ENCODE data around the gene RNU5D-1.
"Not testable (repeated sequence)": the region's sequence is repeated elsewhere in the genome, so short reads cannot be mapped to it uniquely, and the experiment has no call there.

RNU5D-1 gene

DNA sequence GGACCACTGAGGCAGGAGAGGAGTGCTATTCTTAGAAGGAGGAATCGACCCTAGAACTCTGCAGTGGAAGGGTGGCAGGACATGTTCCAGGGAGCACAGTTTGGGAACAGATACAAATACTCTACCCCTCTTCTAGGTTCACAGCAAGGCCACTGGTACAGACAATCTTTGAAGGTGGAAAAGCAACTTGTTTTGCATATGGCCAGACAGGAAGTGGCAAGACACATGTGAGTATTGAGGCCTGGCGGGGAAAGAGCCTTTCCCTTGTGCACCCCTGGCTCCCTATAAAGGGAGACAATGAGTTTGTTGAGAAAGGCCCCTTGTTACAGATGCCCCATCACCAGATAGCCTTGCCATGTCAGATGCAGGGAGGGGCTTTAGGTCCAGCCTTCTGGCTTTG lies 26.4 kb upstream of the RNU5D-1 start:
- DNase-seq (ENCODE audit: extremely low read depth, insufficient read length), result no peak
- no peaks in the 10 kb centered on the region for H3K27me3 ChIP-seq (replicated peaks; ENCODE audit: control insufficient read depth, insufficient read depth, low read length)
- no peak overlapping the region for H3K4me3 ChIP-seq (replicated peaks; ENCODE audit: low read depth, low read length)
- TF ChIP-seq, protein P1, sequence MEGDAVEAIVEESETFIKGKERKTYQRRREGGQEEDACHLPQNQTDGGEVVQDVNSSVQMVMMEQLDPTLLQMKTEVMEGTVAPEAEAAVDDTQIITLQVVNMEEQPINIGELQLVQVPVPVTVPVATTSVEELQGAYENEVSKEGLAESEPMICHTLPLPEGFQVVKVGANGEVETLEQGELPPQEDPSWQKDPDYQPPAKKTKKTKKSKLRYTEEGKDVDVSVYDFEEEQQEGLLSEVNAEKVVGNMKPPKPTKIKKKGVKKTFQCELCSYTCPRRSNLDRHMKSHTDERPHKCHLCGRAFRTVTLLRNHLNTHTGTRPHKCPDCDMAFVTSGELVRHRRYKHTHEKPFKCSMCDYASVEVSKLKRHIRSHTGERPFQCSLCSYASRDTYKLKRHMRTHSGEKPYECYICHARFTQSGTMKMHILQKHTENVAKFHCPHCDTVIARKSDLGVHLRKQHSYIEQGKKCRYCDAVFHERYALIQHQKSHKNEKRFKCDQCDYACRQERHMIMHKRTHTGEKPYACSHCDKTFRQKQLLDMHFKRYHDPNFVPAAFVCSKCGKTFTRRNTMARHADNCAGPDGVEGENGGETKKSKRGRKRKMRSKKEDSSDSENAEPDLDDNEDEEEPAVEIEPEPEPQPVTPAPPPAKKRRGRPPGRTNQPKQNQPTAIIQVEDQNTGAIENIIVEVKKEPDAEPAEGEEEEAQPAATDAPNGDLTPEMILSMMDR (IDR thresholded peaks at IDR 0.05; ENCODE audit: insufficient read depth, low read length, poor library complexity, severe bottlenecking), result no peak
- H3K36me3 ChIP-seq (ENCODE audit: control insufficient read depth, insufficient read depth, low read length), result peaks cover 51% of the 10 kb centered on the region

DNA sequence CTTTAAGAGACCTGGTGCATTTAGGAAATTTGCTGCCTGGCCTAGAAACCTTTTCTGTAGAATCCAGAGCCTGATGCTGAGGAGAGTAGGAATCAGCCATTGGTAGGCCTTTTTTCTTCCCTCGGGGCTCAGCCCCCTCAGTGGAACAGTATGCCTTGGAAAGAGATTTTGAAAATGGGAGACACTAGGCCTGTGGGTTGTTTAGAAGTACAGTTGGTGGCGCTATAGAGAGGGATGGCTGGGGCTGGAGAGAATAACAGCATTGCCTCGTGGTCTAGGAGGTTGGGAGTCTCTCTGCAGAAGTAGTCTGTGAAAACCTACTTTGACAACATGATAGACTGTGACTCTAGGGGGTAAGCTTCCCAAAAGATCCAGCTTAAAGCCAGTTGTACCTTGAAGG lies 16.9 kb upstream of the RNU5D-1 start:
- Histone ChIP-seq H3K4me3 (replicated peaks; ENCODE audit: low read depth, low read length) (no peak overlapping the region), H3K36me3 (ENCODE audit: control insufficient read depth, insufficient read depth, low read length) (peaks cover 20% of the 10 kb centered on the region), H3K27me3 (replicated peaks; ENCODE audit: control insufficient read depth, insufficient read depth, low read length) (no peaks in the 10 kb centered on the region)
- no peak for DNase-seq (ENCODE audit: extremely low read depth, insufficient read length)
- TF ChIP-seq, protein P1 (IDR thresholded peaks at IDR 0.05; ENCODE audit: insufficient read depth, low read length, poor library complexity, severe bottlenecking), result no peak

DNA sequence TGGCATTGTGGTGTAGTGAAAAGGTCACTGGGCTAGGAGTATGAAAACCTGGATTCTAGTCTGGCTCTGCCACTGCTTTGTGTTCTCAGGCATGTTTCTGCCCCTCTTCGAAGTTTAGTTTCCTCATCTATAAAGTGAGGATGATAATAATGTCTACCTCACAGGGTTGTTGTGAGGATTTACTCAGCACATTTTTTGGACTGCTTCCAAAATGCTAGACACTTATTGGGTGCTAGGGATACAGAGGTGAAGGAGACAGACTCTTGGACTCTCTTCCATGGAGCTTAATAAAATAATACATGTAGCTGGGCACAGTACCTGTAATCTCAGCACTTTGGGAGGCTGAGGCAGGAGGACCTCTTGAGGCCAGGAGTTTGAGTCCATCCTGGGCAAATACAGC lies 12.2 kb upstream of the RNU5D-1 start:
- no peak for DNase-seq (ENCODE audit: extremely low read depth, insufficient read length)
- H3K36me3 ChIP-seq (ENCODE audit: control insufficient read depth, insufficient read depth, low read length), result peaks cover 10% of the 10 kb centered on the region
- TF ChIP-seq, protein P1 (IDR thresholded peaks at IDR 0.05; ENCODE audit: insufficient read depth, low read length, poor library complexity, severe bottlenecking), result no peak
- no peaks in the 10 kb centered on the region for H3K27me3 ChIP-seq (replicated peaks; ENCODE audit: control insufficient read depth, insufficient read depth, low read length)
- H3K4me3 ChIP-seq (replicated peaks; ENCODE audit: low read depth, low read length), result no peak overlapping the region

DNA sequence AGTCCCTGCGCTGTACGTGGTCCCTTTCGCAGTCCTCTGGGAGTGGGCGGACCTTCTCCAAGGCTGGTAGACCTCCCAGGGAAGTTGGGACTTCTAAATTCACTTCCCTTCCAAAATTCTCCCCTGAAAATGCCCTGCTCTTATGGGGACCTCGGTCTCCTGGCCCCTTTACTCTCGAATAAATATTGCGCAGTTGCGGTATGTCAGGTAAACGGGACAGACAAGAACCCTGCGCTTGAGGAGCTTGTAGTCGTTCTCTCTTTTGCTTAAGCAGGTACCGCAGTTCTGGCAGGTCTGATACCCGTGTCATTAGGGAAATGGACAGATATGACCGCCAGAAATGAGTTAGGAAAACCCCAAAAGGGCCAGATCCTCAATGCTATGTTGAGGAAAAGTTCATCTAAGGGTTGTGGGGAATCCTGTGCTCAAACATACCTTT lies 9.2 kb upstream of the RNU5D-1 start:
- TF ChIP-seq, protein P1 (IDR thresholded peaks at IDR 0.05; ENCODE audit: insufficient read depth, low read length, poor library complexity, severe bottlenecking), result no peak
- Histone ChIP-seq H3K27me3 (replicated peaks; ENCODE audit: control insufficient read depth, insufficient read depth, low read length) (no peaks in the 10 kb centered on the region), H3K4me3 (replicated peaks; ENCODE audit: low read depth, low read length) (peak overlapping the region; percentile 72), H3K36me3 (ENCODE audit: control insufficient read depth, insufficient read depth, low read length) (peaks cover 6% of the 10 kb centered on the region; the same call in 1 of the 2 replicates)
- no peak for DNase-seq (ENCODE audit: extremely low read depth, insufficient read length)

DNA sequence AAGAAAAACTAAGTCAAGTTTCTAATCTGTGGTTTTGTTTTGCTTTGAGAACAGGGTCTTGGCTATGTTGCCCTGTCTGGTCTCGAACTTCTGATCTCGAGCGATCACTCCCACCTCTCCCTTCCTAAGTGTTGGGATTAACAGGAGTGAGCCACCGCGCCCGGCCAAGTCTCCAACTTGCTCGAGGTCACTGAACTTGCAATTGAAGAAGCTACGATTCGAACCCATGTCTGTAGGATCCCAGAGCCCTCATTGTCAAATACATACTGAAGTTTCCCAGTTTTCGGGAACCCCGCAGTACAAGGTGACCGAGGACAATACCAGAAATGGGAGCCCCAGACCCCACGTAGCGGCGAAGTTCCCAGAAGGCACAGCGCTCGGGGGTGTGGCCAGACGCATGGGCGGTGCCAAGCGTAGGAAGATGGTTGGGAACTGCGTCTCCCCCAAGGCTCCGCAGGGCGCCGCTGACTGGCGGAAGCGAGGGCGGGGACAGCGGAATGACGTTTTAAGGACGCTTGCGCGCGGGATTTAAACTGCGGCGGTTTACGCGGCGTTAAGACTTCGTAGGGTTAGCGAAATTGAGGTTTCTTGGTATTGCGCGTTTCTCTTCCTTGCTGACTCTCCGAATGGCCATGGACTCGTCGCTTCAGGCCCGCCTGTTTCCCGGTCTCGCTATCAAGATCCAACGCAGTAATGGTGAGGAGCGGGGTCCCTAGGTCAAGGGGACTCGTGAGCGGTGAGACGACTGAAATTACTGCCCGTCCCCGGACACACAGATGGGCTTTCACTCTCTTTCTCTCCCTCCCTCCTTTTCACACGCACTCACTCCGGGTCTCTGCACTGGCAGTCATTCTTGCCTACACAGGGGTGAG lies 8.6 kb upstream of the RNU5D-1 start, which contains the start of gene KIF2C:
Gene KIF2C (plus strand): TSS at position 531 of the 872 bp plus-strand sequence. CDS start 96 bp downstream, at position 627.
- Histone ChIP-seq H3K4me3 (replicated peaks; ENCODE audit: low read depth, low read length) (peak within 1 kb of the TSS; percentile 72), H3K27me3 (replicated peaks; ENCODE audit: control insufficient read depth, insufficient read depth, low read length) (no peaks in the 10 kb centered on the region), H3K36me3 (ENCODE audit: control insufficient read depth, insufficient read depth, low read length) (peaks cover 6% of the 10 kb centered on the region; the same call in 1 of the 2 replicates)
- TF ChIP-seq, protein P1 (IDR thresholded peaks at IDR 0.05; ENCODE audit: insufficient read depth, low read length, poor library complexity, severe bottlenecking), result no peak
- peak; percentile 98 for DNase-seq (ENCODE audit: extremely low read depth, insufficient read length)

DNA sequence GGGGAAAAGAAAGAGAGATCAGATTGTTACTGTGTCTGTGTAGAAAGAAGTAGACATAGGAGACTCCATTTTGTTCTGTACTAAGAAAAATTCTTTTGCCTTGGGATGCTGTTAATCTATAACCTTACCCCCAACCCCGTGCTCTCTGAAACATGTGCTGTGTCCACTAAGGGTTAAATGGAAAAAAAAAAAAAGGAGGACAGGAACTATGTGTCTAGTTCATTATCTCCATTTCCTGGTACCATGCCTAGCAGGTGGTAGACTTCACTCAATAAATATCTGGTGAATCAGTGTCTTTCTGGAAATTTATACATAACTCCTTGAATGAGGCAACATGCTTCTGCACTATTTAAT lies 8.0 kb upstream of the RNU5D-1 start:
- H3K27me3 ChIP-seq (replicated peaks; ENCODE audit: control insufficient read depth, insufficient read depth, low read length); DNase-seq (ENCODE audit: extremely low read depth, insufficient read length); H3K36me3 ChIP-seq (ENCODE audit: control insufficient read depth, insufficient read depth, low read length): not testable (repeated sequence)
- peak overlapping the region; percentile 72 for H3K4me3 ChIP-seq (replicated peaks; ENCODE audit: low read depth, low read length)
